GM19463 (cell line): Measurements from ENCODE around the gene FAM156B.
"Not testable (repeated sequence)": the region's sequence is repeated elsewhere in the genome, so short reads cannot be mapped to it uniquely, and the experiment has no call there.

Experiments used
- ATAC-seq: cut with Tn5 transposase; IDR thresholded peaks from one replicate; pipeline ENCODE4 v1.9.1; 2021; ENCODE audit warnings: mild to moderate bottlenecking, moderate library complexity; ENCODE audit not compliant: unreplicated experiment

FAM156B gene

DNA sequence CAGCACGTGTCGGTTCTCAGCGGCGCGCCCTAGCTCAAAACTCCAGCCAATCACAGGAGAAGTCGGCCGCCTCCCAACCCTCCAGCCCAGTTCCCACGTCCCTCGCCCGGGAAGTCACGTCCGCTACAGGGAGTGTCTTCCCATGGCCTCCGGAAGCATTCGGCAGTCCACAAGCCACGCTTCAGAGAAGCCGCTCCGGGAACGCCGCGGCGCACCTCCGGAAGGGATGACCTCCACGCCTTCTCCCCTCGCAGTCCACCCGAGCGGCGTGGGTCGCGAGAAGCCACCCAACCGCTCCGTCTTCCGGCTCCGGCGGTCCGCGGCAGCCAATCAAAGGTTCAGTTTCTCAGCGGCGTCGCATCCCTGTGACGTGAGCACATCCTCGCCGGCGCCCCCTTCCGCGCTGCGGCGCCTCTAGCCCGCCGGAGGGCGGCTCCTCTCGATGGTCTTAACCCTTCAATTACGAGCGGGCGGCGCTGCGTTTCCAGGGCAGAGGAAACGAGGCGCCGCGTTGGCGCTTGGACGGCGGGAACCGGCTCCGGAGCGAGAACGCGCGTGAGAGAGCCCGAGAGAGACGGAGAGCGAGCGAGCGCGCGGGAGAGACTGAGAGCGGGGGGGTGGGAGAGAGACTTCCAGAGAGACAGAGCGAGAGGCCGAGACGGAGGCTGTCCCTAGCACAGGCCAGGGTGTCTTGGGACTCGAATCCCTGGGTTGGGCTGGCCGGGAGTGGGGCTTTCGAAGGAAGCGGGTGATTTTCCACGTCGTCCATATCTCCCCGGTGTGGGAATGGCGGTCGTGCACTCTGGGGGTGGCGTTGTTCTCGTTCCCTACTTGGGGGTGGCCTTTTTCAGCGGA, at the start of gene FAM156B:
Gene FAM156B, plus strand, starts transcription at position 476 of the 855 bp plus-strand sequence. CDS start 9,896 bp downstream, outside the sequence.
- peak; percentile 83 for ATAC-seq

DNA sequence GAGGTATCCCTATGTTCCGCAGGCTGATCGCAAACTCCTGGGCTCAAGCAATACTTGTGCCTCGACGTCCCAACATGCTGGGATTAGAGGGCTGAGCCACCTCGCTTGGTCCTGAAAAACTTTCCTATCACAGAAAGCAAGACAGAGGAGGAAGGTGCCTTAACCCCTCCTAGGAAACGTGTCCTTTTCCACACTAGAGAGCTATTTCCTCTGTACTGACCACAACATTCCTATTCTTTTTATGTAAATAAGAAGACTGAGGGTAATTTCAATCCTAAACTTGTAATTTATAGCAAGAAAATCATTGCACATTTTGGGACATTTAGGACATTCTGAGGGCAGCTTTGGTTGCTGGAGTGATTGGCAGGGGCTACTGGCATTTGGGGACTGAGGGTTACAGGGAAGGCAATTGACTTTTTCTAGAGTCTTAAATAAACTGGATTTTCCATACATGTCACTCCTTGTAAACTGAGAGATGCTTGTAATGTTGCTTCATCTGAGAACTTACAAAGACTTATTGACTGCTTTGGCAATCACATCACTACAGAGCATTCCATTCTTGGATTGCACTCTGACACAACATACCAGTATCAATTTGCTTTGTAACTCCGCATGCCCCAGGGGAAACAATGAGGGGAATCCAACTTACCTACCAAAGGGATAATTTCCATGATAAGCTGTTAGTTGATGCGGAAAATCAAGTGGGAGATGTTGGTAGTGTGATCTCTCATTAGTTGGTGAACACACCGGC, 44.8 kb upstream of the FAM156B start:
- ATAC-seq = no peak

DNA sequence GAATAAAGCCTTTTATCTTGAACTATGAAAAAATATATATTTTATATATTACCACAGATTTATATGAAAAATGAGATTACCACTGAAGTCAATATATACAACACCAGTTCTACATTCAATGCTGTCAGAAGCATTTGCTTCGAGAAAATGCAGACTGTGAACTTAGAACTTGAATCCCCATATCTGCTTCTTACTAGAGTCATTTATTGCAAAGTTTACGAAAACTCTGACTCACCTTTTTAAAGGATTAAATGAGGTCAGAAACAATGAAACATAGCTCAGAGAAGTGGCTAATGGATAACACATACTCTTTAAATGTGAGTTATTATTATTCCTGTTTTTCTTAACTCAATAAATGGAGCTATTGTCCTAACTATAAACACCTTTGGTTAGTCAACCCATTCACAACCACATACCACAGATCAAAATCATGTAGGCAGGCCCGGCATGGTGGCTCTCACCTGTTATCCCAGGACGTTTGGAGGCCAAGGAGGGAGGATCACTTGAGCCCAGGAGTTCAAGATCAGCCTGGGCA, 40.1 kb upstream of the FAM156B start:
- not testable (repeated sequence) for ATAC-seq

GRCh38 chrX:52865343-52865998, 31.7 kb upstream of the FAM156B start:
- no peak for ATAC-seq

DNA sequence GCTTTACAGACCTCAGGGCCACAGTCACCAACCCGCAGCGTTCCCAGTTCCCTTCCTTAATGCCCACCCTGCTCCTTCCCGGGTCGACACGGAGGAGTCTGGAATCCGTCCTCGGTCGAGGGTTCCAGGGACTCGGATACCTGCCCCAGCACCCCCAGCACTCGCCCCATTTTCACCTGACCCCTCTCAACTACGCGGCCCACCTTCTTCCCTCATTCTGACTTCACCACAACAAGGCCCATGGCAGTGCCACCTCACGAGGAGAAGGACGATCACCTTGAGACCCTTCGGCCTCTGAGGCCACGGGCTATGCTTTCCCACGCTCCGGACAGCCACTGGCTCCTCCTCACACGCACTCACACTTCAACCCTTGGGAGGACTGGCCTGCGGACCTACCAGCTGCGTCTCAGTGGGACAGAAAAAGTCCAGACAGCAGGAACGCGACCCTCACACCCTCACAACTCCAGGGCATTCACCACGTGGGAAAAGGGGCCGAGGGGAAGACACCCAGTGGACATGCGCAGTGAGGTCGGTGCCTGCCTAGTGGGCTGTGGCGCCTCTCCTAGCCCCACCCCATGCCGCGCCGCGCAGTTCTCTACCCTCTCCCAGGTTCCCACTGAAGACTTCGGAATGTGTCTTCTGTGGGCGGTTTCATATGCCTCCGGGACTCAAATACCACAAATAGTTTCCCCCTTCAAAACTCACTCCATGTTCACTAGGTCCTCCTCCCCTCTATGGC, 29.4 kb upstream of the FAM156B start, which contains the start of gene XAGE3:
Gene XAGE3, minus strand, starts transcription at position 474 of the 739 bp plus-strand sequence. CDS start 950 bp downstream, outside the sequence.
- ATAC-seq = no peak

GRCh38 chrX:52870046-52870445, 27.1 kb upstream of the FAM156B start:
- no peak for ATAC-seq

GRCh38 chrX:52873825-52874224, 23.3 kb upstream of the FAM156B start:
- not testable (repeated sequence) for ATAC-seq

DNA sequence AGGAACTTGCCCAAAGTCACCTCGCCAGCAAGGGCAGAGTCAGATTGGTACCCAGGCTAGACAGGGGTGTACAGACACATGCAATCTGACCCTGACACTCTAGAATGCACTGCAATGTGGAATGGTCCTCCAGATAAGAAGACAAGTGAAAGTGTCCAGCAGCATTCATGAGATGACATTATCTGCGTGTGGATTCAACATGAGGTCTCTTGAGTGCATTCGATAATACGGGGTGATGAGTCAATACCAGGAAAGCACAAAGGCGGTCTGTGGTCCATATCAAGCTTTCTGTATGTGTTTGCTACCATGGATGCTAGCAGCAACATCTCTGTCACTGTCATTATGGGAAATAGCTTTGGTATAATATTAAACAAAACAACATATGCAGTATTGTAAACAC, 22.5 kb upstream of the FAM156B start:
- ATAC-seq = no peak

DNA sequence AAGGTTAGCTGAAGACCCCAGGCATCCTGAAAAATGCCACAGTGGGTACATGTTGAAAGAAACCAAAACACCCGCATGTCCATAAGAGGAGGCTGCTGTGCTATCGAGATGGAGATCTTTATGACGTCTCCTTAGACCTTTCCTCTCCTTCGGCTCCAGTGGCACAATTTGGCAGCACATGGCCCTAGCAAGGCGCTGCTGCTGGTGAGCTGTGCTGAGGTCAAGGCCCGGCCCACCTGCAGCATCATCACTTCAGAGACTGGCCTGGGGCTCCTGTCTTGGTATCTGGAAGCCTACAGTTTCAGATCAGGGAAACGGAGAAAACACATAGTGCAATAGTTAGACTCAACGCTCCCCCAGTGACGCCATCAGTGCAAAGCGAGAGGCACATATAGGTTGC, 21.7 kb upstream of the FAM156B start:
- ATAC-seq = not testable (repeated sequence)

- ATAC-seq = not testable (repeated sequence)
Measured at GRCh38 chrX:52876386-52876785, 20.7 kb upstream of the FAM156B start.

DNA sequence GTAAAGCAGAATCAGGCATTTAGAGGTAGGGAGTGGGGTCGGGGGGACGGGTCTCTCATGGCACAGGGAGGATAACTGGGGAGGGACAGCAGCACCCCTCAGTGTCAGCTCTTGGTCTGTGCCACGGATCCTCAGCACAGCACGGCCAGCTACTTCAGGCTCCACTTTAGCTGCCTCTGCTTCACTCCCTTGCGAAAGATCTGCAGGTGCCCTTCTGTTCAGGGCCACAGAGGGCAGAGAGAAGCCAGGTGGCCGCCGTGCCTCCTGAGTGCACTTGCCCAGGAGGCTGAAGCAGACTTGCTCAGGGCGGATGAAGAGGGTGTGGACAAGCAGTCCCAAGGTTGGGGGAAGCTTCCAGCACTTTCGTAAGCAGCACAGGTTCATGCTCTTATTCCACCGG, 9.7 kb upstream of the FAM156B start:
- ATAC-seq = not testable (repeated sequence)

DNA sequence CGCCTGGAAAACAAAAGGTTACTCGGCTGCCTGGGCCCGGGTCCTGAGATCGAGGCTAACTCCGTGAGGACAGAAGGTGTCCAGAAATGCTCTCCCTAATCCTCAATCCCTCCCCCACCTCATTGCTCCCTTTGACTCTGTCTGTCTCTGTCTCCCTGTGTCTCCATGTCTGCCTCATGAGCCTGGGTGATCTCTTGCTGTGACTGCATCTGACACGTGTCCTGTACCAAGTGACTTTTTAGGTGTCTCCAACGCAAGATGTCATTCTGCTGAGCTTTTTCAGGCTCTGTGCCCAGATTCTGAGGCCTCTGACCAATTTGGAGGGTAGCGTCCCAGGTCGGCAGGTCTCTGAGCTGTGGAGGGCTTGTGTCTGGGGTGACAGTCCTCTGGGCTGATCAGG, 9.0 kb upstream of the FAM156B start:
- ATAC-seq = not testable (repeated sequence)

- peak; percentile 1 for ATAC-seq
Measured at GRCh38 chrX:52896438-52896837, 692 bp upstream of the FAM156B start.

DNA sequence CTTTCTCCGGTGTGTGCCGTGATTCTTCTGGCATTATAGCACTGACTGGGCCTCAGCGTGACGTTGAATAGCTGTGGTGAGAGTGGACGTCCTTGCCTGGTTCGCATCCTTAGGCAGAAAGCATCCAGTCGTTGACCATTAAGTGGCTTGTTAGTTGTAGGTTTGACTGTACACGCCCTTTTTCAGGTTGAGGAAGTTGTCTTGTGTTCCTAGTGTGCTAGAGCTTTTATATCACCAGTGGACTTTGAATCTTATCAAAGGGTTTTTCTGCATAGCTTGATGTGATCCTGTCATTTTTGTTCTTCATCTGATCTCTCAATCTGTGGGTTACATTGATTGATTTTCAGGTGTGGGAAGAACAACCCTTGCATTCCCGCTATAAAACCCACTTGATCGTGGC, 8.4 kb downstream of the FAM156B start:
- ATAC-seq = not testable (repeated sequence)

DNA sequence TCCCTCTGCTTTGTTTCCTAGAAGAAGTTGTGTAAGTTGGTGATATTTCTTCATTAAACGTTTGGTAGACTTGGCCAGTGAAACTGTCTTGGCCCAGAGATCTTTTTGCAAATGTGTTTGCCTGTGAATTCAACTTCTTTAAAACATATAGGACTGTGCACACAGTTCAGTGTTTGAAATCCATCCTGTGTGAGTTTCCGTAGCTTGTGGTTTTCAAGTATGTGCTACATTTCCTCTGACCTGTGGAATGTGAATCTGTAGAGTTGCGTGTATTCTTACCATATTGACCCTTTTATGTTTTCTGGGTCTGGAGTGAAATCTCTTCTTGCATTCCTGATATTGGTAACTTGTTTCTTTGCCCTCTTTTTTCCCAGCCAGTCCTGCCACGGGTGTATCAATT, 8.9 kb downstream of the FAM156B start:
- not testable (repeated sequence) for ATAC-seq

DNA sequence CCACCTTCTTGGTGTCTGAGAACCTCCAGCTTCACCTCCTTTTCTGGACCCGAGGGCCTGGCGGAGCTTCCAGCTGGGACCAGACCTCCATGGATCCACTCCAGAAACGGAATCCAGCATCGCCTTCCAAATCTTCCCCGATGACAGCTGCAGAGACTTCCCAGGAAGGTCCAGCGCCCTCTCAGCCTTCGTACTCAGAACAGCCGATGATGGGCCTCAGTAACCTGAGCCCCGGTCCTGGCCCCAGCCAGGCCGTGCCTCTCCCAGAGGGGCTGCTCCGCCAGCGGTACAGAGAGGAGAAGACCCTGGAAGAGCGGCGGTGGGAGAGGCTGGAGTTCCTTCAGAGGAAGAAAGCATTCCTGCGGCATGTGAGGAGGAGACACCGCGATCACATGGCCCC, 10.0 kb downstream of the FAM156B start:
- ATAC-seq = not testable (repeated sequence)

DNA sequence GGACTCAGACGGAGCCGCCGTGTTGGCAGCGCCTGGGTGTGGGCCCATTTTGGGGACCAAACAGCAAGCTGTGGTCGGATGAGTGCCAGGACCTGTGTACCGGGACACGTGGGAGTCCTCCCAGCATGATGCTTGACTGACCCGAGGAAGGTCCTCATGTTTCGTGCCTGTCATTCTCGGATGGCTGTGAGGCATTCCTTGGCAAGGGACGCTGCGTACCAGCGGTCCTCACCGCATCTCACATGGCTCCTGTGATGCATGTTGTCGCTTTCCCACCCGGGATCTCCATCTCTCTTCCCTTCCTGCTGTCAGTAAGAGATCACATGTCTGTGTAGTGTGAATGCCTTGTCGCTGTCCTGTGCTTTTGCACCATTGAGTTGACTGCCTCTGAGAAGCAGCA, 10.8 kb downstream of the FAM156B start:
- ATAC-seq = not testable (repeated sequence)

- ATAC-seq = not testable (repeated sequence)
Measured at GRCh38 chrX:52909313-52909969, 12.3 kb downstream of the FAM156B start.

DNA sequence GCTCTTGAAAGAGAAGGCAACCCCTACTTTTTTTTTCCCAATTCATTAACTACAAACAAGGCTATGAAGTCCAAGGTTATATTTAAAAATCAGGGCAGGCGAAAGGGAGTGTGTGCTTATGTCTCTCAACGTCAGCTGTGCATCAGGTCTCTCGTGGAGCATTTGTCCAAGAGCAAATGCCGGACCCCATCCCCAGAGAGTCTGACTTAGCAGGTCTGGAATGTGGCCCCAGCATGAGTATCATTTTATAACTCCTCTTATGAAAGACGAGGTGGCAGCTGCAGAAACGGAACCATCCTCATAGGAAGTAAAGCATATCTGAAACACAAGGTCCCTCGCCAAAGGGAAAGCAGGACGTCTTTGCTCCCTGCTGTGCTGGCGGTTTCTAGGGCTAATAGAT, 16.6 kb downstream of the FAM156B start:
- ATAC-seq = not testable (repeated sequence)

- ATAC-seq = not testable (repeated sequence)
Measured at GRCh38 chrX:52914704-52915103, 17.6 kb downstream of the FAM156B start.
